Body of pancreas (tissue), 4 donors: ENCODE results near the gene ZCCHC17. TPM values are rescaled to one million over a fixed set of nuclear protein-coding genes. Genes with fewer than 3 reads are reported as not detected.

Experiments used
- ATAC-seq: fragments of 150-250 bp; one replicate; pipeline ENCODE4 v1.9.1; 2016
- DNase-seq, 4 donors: peaks; one replicate each; pipeline ENCODE4 v3.0.0-alpha.2; 2019
- H3K27ac ChIP-seq, 4 donors: fragments of 200-600 bp; sonication (generic); 1 replicate in 3 of 4; 2 replicates in 1 of 4; pipeline versions ENCODE4 v1.5.1 to v1.6.1; 2016 to 2019; ENCODE audit warnings: mild to moderate bottlenecking in 1 of 4, mixed read lengths in 1 of 4, moderate library complexity in 1 of 4
- H3K27me3 ChIP-seq, 2 donors: fragments of 200-600 bp; sonication (generic); one replicate each; pipeline ENCODE4 v1.6.0; 2016; ENCODE audit warnings: mild to moderate bottlenecking in 1 of 2
- H3K36me3 ChIP-seq, 2 donors: fragments of 200-600 bp; sonication (generic); replicated peaks in 1 of 2; 2 replicates each; pipeline ENCODE4 v1.5.1; 2016; ENCODE audit warnings: low read depth in 2 of 2; ENCODE audit not compliant: insufficient read depth in 1 of 2
- H3K4me1 ChIP-seq: fragments of 200-600 bp; sonication (generic); one replicate; pipeline ENCODE4 v1.6.0; 2016
- H3K4me3 ChIP-seq, 2 donors: fragments of 200-600 bp; sonication (generic); 1 replicate in 1 of 2; 2 replicates in 1 of 2; pipeline ENCODE4 v1.5.1; 2016 to 2019
- H3K9me3 ChIP-seq, 3 donors: fragments of 200-600 bp; sonication (generic); 1 replicate in 2 of 3; 2 replicates in 1 of 3; pipeline ENCODE4 v1.5.1; 2016
- POLR2A ChIP-seq, 3 donors: fragments of 450-650 bp; IDR thresholded peaks; one replicate each; pipeline ENCODE4 v1.6.1; 2016; ENCODE audit warnings: antibody characterized with exemption in 3 of 3, mild to moderate bottlenecking in 2 of 3
- WGBS, 2 donors: methylation state at CpG; one replicate each; pipeline ENCODE4 v1.1.5; 2017; 5-methylcytosine and 5-hydroxymethylcytosine counted together
- intact Hi-C: fragments of 100-400 bp; cut with DNase I; formaldehyde crosslinking; loops from one replicate; pipeline ENCODE4 v1.15.1; 2023
- total RNA-seq, 2 donors: library from RNA; depleted of rRNA; stranded (reverse); fragments of >200 nt; gene quantifications; one replicate each; pipeline ENCODE4 v1.1.0, GENCODE V29; 2016
- TF ChIP-seq, protein P1 (sequence below), 7 experiments: fragments of 450-650 bp in 4 of 7; fragments of 200-600 bp in 3 of 7; sonication (generic) in 3 of 7; IDR thresholded peaks; one replicate each; pipeline ENCODE4 v1.5.1; 2016 to 2019; ENCODE audit warnings: antibody characterized with exemption in 7 of 7

ZCCHC17 gene
- total RNA-seq, 2 donors from 2014 or later: 8.0 to 9.2 TPM

DNA sequence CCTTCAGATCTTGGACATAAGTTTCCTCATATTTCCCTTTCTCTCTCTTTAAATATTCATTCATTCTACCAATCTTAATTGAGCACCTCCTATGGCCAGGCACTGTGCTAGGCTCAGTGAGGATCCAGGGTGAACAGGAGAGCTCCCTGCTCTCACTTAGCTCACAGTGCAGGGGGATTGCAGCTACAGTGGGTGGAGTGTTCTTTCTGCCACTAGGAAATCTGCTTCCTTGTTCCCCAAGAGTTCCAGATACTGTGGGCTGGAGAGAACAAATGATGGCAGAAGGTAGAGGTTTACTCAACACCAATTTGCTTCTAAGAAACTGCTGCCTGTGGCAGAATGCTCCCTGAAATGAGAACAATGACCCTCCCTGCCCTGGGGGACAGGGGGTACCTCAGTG is 81.2 kb downstream of the ZCCHC17 start:
- no peak overlapping the region for H3K27ac ChIP-seq
- TF ChIP-seq, protein P1, sequence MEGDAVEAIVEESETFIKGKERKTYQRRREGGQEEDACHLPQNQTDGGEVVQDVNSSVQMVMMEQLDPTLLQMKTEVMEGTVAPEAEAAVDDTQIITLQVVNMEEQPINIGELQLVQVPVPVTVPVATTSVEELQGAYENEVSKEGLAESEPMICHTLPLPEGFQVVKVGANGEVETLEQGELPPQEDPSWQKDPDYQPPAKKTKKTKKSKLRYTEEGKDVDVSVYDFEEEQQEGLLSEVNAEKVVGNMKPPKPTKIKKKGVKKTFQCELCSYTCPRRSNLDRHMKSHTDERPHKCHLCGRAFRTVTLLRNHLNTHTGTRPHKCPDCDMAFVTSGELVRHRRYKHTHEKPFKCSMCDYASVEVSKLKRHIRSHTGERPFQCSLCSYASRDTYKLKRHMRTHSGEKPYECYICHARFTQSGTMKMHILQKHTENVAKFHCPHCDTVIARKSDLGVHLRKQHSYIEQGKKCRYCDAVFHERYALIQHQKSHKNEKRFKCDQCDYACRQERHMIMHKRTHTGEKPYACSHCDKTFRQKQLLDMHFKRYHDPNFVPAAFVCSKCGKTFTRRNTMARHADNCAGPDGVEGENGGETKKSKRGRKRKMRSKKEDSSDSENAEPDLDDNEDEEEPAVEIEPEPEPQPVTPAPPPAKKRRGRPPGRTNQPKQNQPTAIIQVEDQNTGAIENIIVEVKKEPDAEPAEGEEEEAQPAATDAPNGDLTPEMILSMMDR (IDR thresholded peaks at IDR 0.05): no peak
- TF ChIP-seq POLR2A (IDR thresholded peaks at IDR 0.05): no peak
- DNase-seq (no peak), ATAC-seq (no peak)
- H3K4me3 ChIP-seq: no peak overlapping the region
- H3K4me1 ChIP-seq: peaks cover 21% of the 10 kb centered on the region
- intact Hi-C loops: no loop called here
- H3K36me3 ChIP-seq: no peaks in the 10 kb centered on the region
- H3K27me3 ChIP-seq: no peaks in the 10 kb centered on the region
- H3K9me3 ChIP-seq: no peaks in the 10 kb centered on the region

DNA sequence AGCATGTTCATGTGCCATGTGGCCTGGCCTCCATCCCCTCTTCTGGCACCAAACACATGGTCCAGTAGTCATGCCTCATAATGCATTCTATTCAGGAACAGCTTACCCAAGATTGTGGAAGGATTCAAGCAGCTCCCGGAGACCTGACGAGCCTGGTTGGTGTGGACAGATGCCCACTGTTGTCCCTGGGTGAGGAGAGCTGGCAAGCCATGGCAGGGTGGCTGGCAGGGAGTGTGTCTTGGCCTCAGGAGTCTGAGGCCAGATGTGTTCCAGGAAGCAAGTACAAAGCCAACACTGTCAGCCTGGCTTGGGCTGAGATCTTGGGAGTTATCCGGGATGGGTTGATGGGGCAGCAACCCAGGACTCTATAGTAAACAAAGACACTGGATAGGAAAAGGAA is 83.3 kb downstream of the ZCCHC17 start:
- H3K27me3 ChIP-seq: no peaks in the 10 kb centered on the region
- no peaks in the 10 kb centered on the region for H3K4me1 ChIP-seq
- DNase-seq (no peak), ATAC-seq (no peak)
- WGBS, 2 donors: 81 to 90% methylated on average over 3 of the region's 3 CpGs
- no peaks in the 10 kb centered on the region for H3K9me3 ChIP-seq
- no peak overlapping the region for H3K27ac ChIP-seq
- intact Hi-C loops: no loop called here
- H3K36me3 ChIP-seq: no peaks in the 10 kb centered on the region
- H3K4me3 ChIP-seq: no peak overlapping the region
- TF ChIP-seq, protein P1 (IDR thresholded peaks at IDR 0.05): no peak
- no peak for TF ChIP-seq POLR2A (IDR thresholded peaks at IDR 0.05)

DNA sequence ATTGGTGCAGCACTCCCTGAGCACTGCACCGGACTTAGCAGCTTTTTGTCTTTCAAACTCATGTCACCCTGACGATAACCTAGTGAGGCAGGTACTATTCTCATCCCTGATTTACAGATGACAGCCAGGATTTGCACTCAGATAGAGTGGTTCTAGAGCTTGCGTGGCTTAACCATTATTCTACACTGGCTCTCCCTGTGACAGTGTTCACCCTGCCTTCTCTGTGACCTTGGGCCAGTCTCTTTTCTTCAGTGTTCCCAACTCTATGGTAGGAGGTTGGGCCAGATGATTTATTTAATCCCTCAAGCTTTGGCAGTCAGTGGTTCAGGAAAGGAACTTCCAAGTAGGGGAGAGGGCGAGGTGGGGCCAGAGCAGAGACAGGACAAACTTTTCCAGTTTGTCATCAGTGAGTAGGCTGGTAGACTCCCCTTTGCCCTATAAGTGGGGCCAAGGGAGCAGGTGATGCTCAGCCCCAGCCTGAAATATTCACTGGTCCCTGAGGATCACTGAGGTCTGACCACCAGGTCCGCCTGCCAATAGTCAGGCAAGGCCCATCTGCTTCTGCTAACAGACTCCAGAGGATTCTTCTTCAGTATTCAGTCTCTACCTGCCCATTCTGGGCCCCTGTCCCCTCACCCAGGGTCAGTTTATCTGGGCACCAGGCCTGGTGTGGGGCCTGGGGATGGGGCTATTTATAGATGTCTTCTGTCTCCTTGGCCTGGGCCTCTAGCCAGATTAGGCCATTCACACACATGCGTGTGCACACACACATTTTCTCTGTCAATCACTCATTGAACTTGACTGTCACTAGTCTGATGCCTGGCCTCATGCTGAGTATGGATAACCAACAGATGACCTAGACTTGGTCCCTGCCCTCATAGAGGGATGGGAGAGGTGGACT is 84.8 kb downstream of the ZCCHC17 start:
- no peak overlapping the region for H3K27ac ChIP-seq
- ATAC-seq (no peak), DNase-seq (no peak)
- intact Hi-C loops: no loop called here
- no peaks in the 10 kb centered on the region for H3K36me3 ChIP-seq
- no peaks in the 10 kb centered on the region for H3K9me3 ChIP-seq
- no peaks in the 10 kb centered on the region for H3K27me3 ChIP-seq
- H3K4me3 ChIP-seq: no peak overlapping the region
- TF ChIP-seq, protein P1 (IDR thresholded peaks at IDR 0.05): no peak
- no peak for TF ChIP-seq POLR2A (IDR thresholded peaks at IDR 0.05)
- 65 to 68% methylated on average over 5 to 6 of the region's 6 CpGs for WGBS, 2 donors
- no peaks in the 10 kb centered on the region for H3K4me1 ChIP-seq

DNA sequence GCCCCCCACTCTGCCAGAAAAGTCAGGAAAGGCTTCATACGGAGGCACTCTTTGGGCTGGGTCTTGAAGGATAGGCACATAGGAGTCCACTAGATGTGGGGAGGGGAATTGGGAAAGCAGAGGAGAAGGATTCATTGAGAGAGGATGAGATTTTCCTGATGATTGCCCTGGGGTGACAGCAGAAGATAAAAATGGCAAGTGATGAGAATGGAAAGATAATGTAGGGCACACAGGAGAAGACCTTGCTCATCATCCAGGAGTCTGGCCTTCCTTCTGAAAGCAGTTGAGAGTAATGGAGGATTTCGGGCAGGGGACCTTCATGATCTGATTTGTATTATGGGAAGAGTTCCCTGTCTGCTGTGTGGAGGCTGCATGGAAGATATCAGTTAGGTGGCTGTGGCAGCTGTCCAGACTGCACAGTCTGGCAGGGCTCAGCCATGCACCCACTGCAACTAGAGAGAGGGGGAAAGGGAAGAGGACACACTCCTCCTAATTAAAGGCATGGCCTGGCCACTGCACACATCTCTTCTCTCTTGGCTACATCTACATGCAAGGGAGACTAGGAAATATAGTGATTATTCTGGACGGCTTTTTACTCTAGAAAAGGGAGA is 85.7 kb downstream of the ZCCHC17 start:
- Histone ChIP-seq H3K27ac (no peak overlapping the region), H3K36me3 (no peaks in the 10 kb centered on the region), H3K4me1 (no peaks in the 10 kb centered on the region), H3K27me3 (no peaks in the 10 kb centered on the region), H3K4me3 (no peak overlapping the region), H3K9me3 (no peaks in the 10 kb centered on the region)
- ATAC-seq (no peak), DNase-seq (no peak)
- TF ChIP-seq, protein P1 (IDR thresholded peaks at IDR 0.05): no peak
- no peak for TF ChIP-seq POLR2A (IDR thresholded peaks at IDR 0.05)
- WGBS, 2 donors: 69 to 74% methylated on average over 3 of the region's 3 CpGs
- intact Hi-C loops: no loop called here
